ENCODE data around the gene MYL10.
"Not testable (repeated sequence)": the region's sequence is repeated elsewhere in the genome, so short reads cannot be mapped to it uniquely, and the experiment has no call there.

MYL10 gene

GRCh38 chr7:101666741-101667140 lies 37.6 kb upstream of the MYL10 start:
- Mint-ChIP-seq H3K27me3 (peaks cover 18% of the 10 kb centered on the region), H3K27ac (no peak overlapping the region), H3K4me3 (no peak overlapping the region), H3K9me3 (peaks cover 13% of the 10 kb centered on the region), H3K36me3 (ENCODE audit: low read depth) (no peaks in the 10 kb centered on the region), H3K4me1 (ENCODE audit: low read depth) (peaks cover 14% of the 10 kb centered on the region)
- intact Hi-C loops (cut with micrococcal nuclease) = no loop called here

GRCh38 chr7:101666293-101666692 lies 37.2 kb upstream of the MYL10 start:
- Mint-ChIP-seq H3K4me1 (ENCODE audit: low read depth) (peaks cover 14% of the 10 kb centered on the region), H3K27ac (no peak overlapping the region), H3K9me3 (peaks cover 13% of the 10 kb centered on the region), H3K36me3 (ENCODE audit: low read depth) (no peaks in the 10 kb centered on the region), H3K27me3 (peaks cover 18% of the 10 kb centered on the region), H3K4me3 (no peak overlapping the region)
- intact Hi-C loops (cut with micrococcal nuclease) = no loop called here

- H3K4me1 Mint-ChIP-seq (ENCODE audit: low read depth) = peaks cover 14% of the 10 kb centered on the region
- no peak overlapping the region for H3K4me3 Mint-ChIP-seq
- intact Hi-C loops (cut with micrococcal nuclease) = no loop called here
- peaks cover 13% of the 10 kb centered on the region for H3K9me3 Mint-ChIP-seq
- no peak overlapping the region for H3K27ac Mint-ChIP-seq
- no peaks in the 10 kb centered on the region for H3K36me3 Mint-ChIP-seq (ENCODE audit: low read depth)
- H3K27me3 Mint-ChIP-seq = peaks cover 22% of the 10 kb centered on the region
These were observed 35.9 kb upstream of the MYL10 start for GRCh38 chr7:101664893-101665471.

DNA sequence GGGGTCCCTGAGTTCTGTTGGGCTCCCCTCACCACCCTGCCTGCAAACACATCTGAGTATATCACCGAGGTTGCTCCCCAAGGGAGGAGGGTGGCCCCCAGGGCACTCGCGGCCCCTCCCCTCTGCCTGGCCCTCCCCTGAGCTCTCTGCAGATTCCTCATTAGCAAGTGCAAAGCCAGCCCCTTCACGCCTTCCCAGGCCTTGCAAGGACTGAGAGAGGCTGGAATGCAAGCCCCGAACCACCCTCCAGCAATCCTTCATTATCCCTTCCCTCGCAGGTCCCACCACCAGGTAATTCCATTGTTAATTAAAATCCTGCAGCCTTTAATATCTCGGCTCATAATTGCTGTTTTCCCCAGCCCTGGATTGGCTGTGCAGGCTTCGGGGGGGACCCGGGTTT lies 35.3 kb upstream of the MYL10 start:
- H3K27ac Mint-ChIP-seq = no peak overlapping the region
- H3K4me1 Mint-ChIP-seq (ENCODE audit: low read depth) = peaks cover 14% of the 10 kb centered on the region
- intact Hi-C loops (cut with micrococcal nuclease) = no loop called here
- H3K27me3 Mint-ChIP-seq = peaks cover 22% of the 10 kb centered on the region
- H3K36me3 Mint-ChIP-seq (ENCODE audit: low read depth) = no peaks in the 10 kb centered on the region
- H3K9me3 Mint-ChIP-seq = peaks cover 13% of the 10 kb centered on the region
- H3K4me3 Mint-ChIP-seq = no peak overlapping the region

DNA sequence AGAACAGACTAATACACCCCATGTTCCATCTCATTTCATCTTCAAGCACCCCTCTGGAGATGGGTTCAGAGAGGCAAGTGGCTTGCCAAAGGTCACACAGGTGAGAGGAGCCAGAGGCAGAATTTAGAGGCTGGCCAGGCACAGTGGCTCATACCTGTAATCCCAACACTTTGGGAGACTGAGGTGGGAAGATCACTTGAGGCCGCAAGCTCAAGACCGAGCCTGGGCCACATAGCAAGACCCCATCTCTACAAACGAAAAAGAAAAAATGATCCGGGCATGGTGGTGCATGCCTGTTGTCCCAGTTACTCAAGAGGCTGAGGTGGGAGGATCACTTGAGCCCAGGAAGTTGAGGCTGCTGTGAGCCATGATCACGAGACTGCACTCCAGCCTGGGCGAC lies 34.7 kb upstream of the MYL10 start:
- intact Hi-C loops (cut with micrococcal nuclease) = no loop called here
- H3K9me3 Mint-ChIP-seq = peaks cover 13% of the 10 kb centered on the region

DNA sequence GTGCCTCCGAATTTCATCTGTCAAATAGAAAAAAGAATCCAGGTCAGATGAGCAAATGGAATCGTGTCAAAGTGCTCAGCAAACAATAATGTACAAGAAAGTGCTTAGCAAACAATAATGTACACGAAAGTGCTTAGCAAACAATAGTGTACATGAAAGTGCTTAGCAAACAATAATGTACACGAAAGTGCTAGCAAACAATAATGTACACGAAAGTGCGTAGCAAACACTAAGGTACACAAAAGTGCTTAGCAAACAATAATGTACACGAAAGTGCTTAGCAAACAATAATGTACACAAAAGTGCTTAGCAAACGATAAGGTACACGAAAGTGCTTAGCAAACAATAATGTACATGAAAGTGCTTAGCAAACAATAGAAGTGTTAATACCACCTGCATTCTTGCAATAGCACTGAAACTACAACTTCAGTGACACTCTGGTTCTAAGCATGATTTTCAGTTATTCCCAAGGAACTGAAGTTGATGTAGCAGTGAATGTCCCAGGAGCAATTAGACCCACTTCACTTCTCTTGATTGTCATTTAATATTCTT lies 33.4 kb upstream of the MYL10 start:
- Mint-ChIP-seq H3K4me1 (ENCODE audit: low read depth) (peaks cover under 1% of the 10 kb centered on the region), H3K36me3 (ENCODE audit: low read depth) (no peaks in the 10 kb centered on the region), H3K9me3 (peaks cover 13% of the 10 kb centered on the region), H3K4me3 (no peak overlapping the region), H3K27ac (no peak overlapping the region), H3K27me3 (peaks cover 16% of the 10 kb centered on the region)
- intact Hi-C loops (cut with micrococcal nuclease) = no loop called here

More for the DNA sequence above, 34.7 kb upstream of the MYL10 start:
- peaks cover 13% of the 10 kb centered on the region for H3K4me1 Mint-ChIP-seq (ENCODE audit: low read depth)
- no peak overlapping the region for H3K27ac Mint-ChIP-seq
- no peaks in the 10 kb centered on the region for H3K36me3 Mint-ChIP-seq (ENCODE audit: low read depth)
- peaks cover 22% of the 10 kb centered on the region for H3K27me3 Mint-ChIP-seq
- no peak overlapping the region for H3K4me3 Mint-ChIP-seq

DNA sequence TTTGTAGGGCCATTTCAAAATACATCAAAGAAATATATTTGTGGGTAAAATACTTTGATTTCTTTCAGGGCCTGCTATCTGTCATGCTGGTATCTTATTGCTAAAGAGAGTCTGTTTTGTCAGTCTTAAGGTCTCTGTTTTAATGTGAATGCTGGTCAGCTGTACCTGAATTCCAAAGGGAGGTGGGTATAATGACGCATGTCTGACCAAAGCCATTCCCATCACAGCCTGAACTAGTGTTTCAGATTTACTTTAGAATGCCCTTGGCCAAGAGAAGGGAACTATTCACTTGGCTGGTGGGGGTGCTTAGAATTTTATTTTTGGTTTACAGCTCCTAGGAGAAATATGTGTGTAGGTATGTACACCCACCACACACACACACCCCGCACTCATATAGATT lies 30.6 kb upstream of the MYL10 start:
- intact Hi-C loops (cut with micrococcal nuclease) = no loop called here
- H3K4me3 Mint-ChIP-seq = no peak overlapping the region
- H3K9me3 Mint-ChIP-seq = peaks cover 13% of the 10 kb centered on the region
- H3K36me3 Mint-ChIP-seq (ENCODE audit: low read depth) = no peaks in the 10 kb centered on the region
- H3K27ac Mint-ChIP-seq = no peak overlapping the region
- no peaks in the 10 kb centered on the region for H3K4me1 Mint-ChIP-seq (ENCODE audit: low read depth)
- H3K27me3 Mint-ChIP-seq = peaks cover 22% of the 10 kb centered on the region

GRCh38 chr7:101657171-101657570 lies 28.1 kb upstream of the MYL10 start:
- Mint-ChIP-seq H3K27me3 (peaks cover 22% of the 10 kb centered on the region), H3K9me3 (no peaks in the 10 kb centered on the region), H3K4me1 (ENCODE audit: low read depth) (no peaks in the 10 kb centered on the region), H3K27ac (no peak overlapping the region), H3K4me3 (no peak overlapping the region), H3K36me3 (ENCODE audit: low read depth) (no peaks in the 10 kb centered on the region)
- intact Hi-C loops (cut with micrococcal nuclease) = no loop called here

GRCh38 chr7:101651112-101651511 lies 22.0 kb upstream of the MYL10 start:
- Mint-ChIP-seq H3K4me1 (ENCODE audit: low read depth) (no peaks in the 10 kb centered on the region), H3K27me3 (peaks cover 39% of the 10 kb centered on the region), H3K9me3 (no peaks in the 10 kb centered on the region), H3K36me3 (ENCODE audit: low read depth) (no peaks in the 10 kb centered on the region), H3K27ac (no peak overlapping the region), H3K4me3 (no peak overlapping the region)
- intact Hi-C loops (cut with micrococcal nuclease) = no loop called here

- H3K36me3 Mint-ChIP-seq (ENCODE audit: low read depth) = no peaks in the 10 kb centered on the region
- H3K4me1 Mint-ChIP-seq (ENCODE audit: low read depth) = no peaks in the 10 kb centered on the region
- no peaks in the 10 kb centered on the region for H3K9me3 Mint-ChIP-seq
- intact Hi-C loops (cut with micrococcal nuclease) = no loop called here
- H3K4me3 Mint-ChIP-seq = no peak overlapping the region
- peaks cover 39% of the 10 kb centered on the region for H3K27me3 Mint-ChIP-seq
- H3K27ac Mint-ChIP-seq = no peak overlapping the region
These were observed 21.5 kb upstream of the MYL10 start for GRCh38 chr7:101650579-101651081.

GRCh38 chr7:101647876-101648275 lies 18.8 kb upstream of the MYL10 start:
- intact Hi-C loops (cut with micrococcal nuclease); H3K9me3 Mint-ChIP-seq; H3K4me1 Mint-ChIP-seq (ENCODE audit: low read depth); H3K36me3 Mint-ChIP-seq (ENCODE audit: low read depth); H3K4me3 Mint-ChIP-seq; H3K27ac Mint-ChIP-seq: not testable (repeated sequence)
- peaks cover 38% of the 10 kb centered on the region for H3K27me3 Mint-ChIP-seq

- no peak overlapping the region for H3K27ac Mint-ChIP-seq
- H3K36me3 Mint-ChIP-seq (ENCODE audit: low read depth) = no peaks in the 10 kb centered on the region
- peaks cover 22% of the 10 kb centered on the region for H3K27me3 Mint-ChIP-seq
- H3K4me1 Mint-ChIP-seq (ENCODE audit: low read depth) = no peaks in the 10 kb centered on the region
- intact Hi-C loops (cut with micrococcal nuclease) = no loop called here
- H3K9me3 Mint-ChIP-seq = no peaks in the 10 kb centered on the region
- H3K4me3 Mint-ChIP-seq = no peak overlapping the region
These were observed 16.9 kb upstream of the MYL10 start for GRCh38 chr7:101645951-101646350.

GRCh38 chr7:101644879-101645278 lies 15.8 kb upstream of the MYL10 start:
- Mint-ChIP-seq H3K36me3 (ENCODE audit: low read depth) (no peaks in the 10 kb centered on the region), H3K9me3 (no peaks in the 10 kb centered on the region), H3K27ac (no peak overlapping the region), H3K27me3 (peaks cover 12% of the 10 kb centered on the region), H3K4me3 (no peak overlapping the region), H3K4me1 (ENCODE audit: low read depth) (no peaks in the 10 kb centered on the region)
- intact Hi-C loops (cut with micrococcal nuclease) = no loop called here

- H3K27ac Mint-ChIP-seq; H3K27me3 Mint-ChIP-seq; H3K36me3 Mint-ChIP-seq (ENCODE audit: low read depth); H3K9me3 Mint-ChIP-seq; H3K4me1 Mint-ChIP-seq (ENCODE audit: low read depth); intact Hi-C loops (cut with micrococcal nuclease); H3K4me3 Mint-ChIP-seq: not testable (repeated sequence)
These were observed 10.0 kb upstream of the MYL10 start for GRCh38 chr7:101639127-101639526.

Measured in dendritic cell treated with granulocyte-macrophage colony-stimulating factor and Interleukin-4, amounts not matched to agents 40 ng/mL and 50 ng/mL, for 4 days (primary cell).